Keratinocyte (primary cell): ENCODE measurements around the gene FBXW7. TPM values are rescaled to one million over a fixed set of nuclear protein-coding genes. Genes with fewer than 3 reads are reported as not detected.

ENCODE experiments used
- DNase-seq: peaks from one replicate; pipeline ENCODE4 v3.0.0-alpha.2; 2011; ENCODE audit warnings: low read depth, missing footprints, low spot score
- FAIRE-seq: peaks from 2 replicates; lab custom pipeline; 2011; peaks lifted over from hg19 to GRCh38; lab: Jason Lieb, UNC
- H2AFZ ChIP-seq: 2 replicates; pipeline ENCODE4 v1.6.0; 2012; ENCODE audit warnings: low read length, control low read depth, inconsistent platforms; ENCODE audit not compliant: control insufficient read depth
- H3K27ac ChIP-seq: 2 replicates; pipeline ENCODE4 v1.5.1; 2011; ENCODE audit warnings: low read length; ENCODE audit not compliant: control insufficient read depth, insufficient read depth
- H3K27me3 ChIP-seq: 3 replicates; pipeline ENCODE4 v1.6.0; 2011; ENCODE audit warnings: low read length; ENCODE audit not compliant: control insufficient read depth, insufficient read depth; ENCODE audit errors: extremely low read depth
- H3K36me3 ChIP-seq, 2 experiments: 2 replicates in 1 of 2; 3 replicates in 1 of 2; pipeline ENCODE4 v1.5.1; 2011; ENCODE audit warnings: low read length in 2 of 2, mild to moderate bottlenecking in 1 of 2; ENCODE audit not compliant: control insufficient read depth in 2 of 2, insufficient read depth in 2 of 2; ENCODE audit errors: extremely low read depth in 1 of 2
- H3K4me1 ChIP-seq: 3 replicates; pipeline ENCODE4 v1.5.1; 2011; ENCODE audit warnings: low read length; ENCODE audit not compliant: control insufficient read depth, insufficient read depth; ENCODE audit errors: extremely low read depth
- H3K4me2 ChIP-seq: 3 replicates; pipeline ENCODE4 v1.6.0; 2011; ENCODE audit warnings: low read depth, low read length; ENCODE audit not compliant: control insufficient read depth, insufficient read depth; ENCODE audit errors: extremely low read depth
- H3K4me3 ChIP-seq, 3 experiments: fragments of 200-600 bp in 1 of 3; sonication (generic) in 1 of 3; 2 replicates in 2 of 3; 3 replicates in 1 of 3; pipeline ENCODE4 v1.5.1; 2011 to 2016; ENCODE audit warnings: low read length in 3 of 3, mild to moderate bottlenecking in 3 of 3, control low read depth in 2 of 3, inconsistent platforms in 1 of 3, low read depth in 1 of 3, mixed read lengths in 1 of 3, mixed run types in 1 of 3, moderate library complexity in 1 of 3; ENCODE audit not compliant: control insufficient read depth in 2 of 3, insufficient read depth in 2 of 3; ENCODE audit errors: extremely low read depth in 1 of 3
- H3K79me2 ChIP-seq: 2 replicates; pipeline ENCODE4 v1.6.0; 2012; ENCODE audit warnings: low read length; ENCODE audit not compliant: control insufficient read depth, insufficient read depth
- H3K9ac ChIP-seq: 3 replicates; pipeline ENCODE4 v1.6.0; 2011; ENCODE audit warnings: low read length; ENCODE audit not compliant: control insufficient read depth, insufficient read depth; ENCODE audit errors: extremely low read depth
- H3K9me1 ChIP-seq: 3 replicates; pipeline ENCODE4 v1.6.0; 2011; ENCODE audit warnings: low read length; ENCODE audit not compliant: control insufficient read depth, insufficient read depth; ENCODE audit errors: extremely low read depth
- H3K9me3 ChIP-seq: 2 replicates; pipeline ENCODE4 v1.5.1; 2012; ENCODE audit warnings: low read depth, low read length; ENCODE audit not compliant: control insufficient read depth
- H4K20me1 ChIP-seq: 3 replicates; pipeline ENCODE4 v1.6.0; 2011; ENCODE audit warnings: low read length; ENCODE audit not compliant: control insufficient read depth, insufficient read depth; ENCODE audit errors: extremely low read depth
- EZH2 ChIP-seq: IDR thresholded peaks from one replicate; pipeline ENCODE4 v1.6.1; 2012; ENCODE audit warnings: inconsistent platforms, mild to moderate bottlenecking, low read length, moderate library complexity
- dilution Hi-C: fragments of 300-500 bp; cut with MboI; formaldehyde crosslinking; loops from one replicate; pipeline ENCODE4 v1.7.0; 2020; ENCODE audit warnings: low sequenced_read_pairs; ENCODE audit not compliant: extremely low pct_ligation_motif_present
- polyA plus RNA-seq, 5 experiments: library from polyadenylated mRNA; depleted of rRNA in 3 of 5; stranded (reverse) in 3 of 5; stranded (forward) in 1 of 5; unstranded in 1 of 5; fragments of >200 nt; gene quantifications; 1 replicate in 1 of 5; 2 replicates in 3 of 5; 3 replicates in 1 of 5; pipeline versions ENCODE4 v1.2.1 to v1.2.3, GENCODE V29; 2011 to 2012; ENCODE audit warnings: missing spikeins in 2 of 5, low read depth in 1 of 5, low replicate concordance in 1 of 5
- TF ChIP-seq, protein P1 (sequence below), 3 experiments: IDR thresholded peaks in 1 of 3; conservative IDR thresholded peaks in 1 of 3; optimal IDR thresholded peaks in 1 of 3; 2 replicates in 2 of 3; 3 replicates in 1 of 3; pipeline versions ENCODE3 to v1.5.1; 2011; ENCODE audit warnings: low read length in 3 of 3, mild to moderate bottlenecking in 3 of 3, moderate library complexity in 2 of 3, control low read depth in 1 of 3, inconsistent platforms in 1 of 3; ENCODE audit not compliant: insufficient read depth in 2 of 3; ENCODE audit errors: extremely low read depth in 1 of 3

FBXW7 gene
- polyA plus RNA-seq, 1 donor (not counting 4 experiments of a cell fraction or from before 2014, with no cell fraction given) = 39.6 TPM

DNA sequence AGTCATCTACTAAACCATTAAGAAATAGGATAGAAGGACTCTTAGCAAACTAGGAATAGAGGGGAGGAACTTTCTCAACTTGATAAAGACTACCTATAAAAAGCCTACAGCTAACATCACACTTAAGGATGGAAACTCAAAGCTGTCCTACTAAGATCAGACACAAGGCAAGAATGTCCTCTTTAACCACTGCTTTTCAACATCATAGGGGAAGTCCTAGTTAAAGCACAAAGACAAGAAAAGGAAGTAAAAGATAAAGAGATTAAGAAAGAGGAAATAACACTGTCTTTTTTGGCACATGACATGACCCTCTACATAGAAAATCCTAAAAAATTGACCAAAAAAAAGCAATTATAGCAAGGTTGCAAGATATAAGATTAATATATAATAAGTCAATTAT, 136.6 kb downstream of the FBXW7 start:
- no peak for TF ChIP-seq EZH2
- TF ChIP-seq, protein P1, sequence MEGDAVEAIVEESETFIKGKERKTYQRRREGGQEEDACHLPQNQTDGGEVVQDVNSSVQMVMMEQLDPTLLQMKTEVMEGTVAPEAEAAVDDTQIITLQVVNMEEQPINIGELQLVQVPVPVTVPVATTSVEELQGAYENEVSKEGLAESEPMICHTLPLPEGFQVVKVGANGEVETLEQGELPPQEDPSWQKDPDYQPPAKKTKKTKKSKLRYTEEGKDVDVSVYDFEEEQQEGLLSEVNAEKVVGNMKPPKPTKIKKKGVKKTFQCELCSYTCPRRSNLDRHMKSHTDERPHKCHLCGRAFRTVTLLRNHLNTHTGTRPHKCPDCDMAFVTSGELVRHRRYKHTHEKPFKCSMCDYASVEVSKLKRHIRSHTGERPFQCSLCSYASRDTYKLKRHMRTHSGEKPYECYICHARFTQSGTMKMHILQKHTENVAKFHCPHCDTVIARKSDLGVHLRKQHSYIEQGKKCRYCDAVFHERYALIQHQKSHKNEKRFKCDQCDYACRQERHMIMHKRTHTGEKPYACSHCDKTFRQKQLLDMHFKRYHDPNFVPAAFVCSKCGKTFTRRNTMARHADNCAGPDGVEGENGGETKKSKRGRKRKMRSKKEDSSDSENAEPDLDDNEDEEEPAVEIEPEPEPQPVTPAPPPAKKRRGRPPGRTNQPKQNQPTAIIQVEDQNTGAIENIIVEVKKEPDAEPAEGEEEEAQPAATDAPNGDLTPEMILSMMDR (optimal IDR thresholded peaks at IDR 0.05 in 1 of 3, IDR thresholded peaks at IDR 0.05 in 1 of 3, conservative IDR thresholded peaks at IDR 0.05 in 1 of 3; ENCODE audit: extremely low read depth in 1 of 3, insufficient read depth in 2 of 3, low read length in 3 of 3) = no peak
- H3K9ac ChIP-seq = no peak overlapping the region
- H3K79me2 ChIP-seq = peaks cover 7% of the 10 kb centered on the region
- no peak overlapping the region for H2AFZ ChIP-seq
- FAIRE-seq = peak; percentile 71
- H3K27ac ChIP-seq = no peak overlapping the region
- H4K20me1 ChIP-seq = no peaks in the 10 kb centered on the region
- no peak overlapping the region for H3K4me2 ChIP-seq
- no peaks in the 10 kb centered on the region for H3K36me3 ChIP-seq
- no peaks in the 10 kb centered on the region for H3K27me3 ChIP-seq
- H3K4me3 ChIP-seq = no peak overlapping the region
- dilution Hi-C loops = no loop called here
- no peaks in the 10 kb centered on the region for H3K9me1 ChIP-seq
- H3K9me3 ChIP-seq = no peaks in the 10 kb centered on the region
- H3K4me1 ChIP-seq = no peaks in the 10 kb centered on the region
- no peak for DNase-seq

DNA sequence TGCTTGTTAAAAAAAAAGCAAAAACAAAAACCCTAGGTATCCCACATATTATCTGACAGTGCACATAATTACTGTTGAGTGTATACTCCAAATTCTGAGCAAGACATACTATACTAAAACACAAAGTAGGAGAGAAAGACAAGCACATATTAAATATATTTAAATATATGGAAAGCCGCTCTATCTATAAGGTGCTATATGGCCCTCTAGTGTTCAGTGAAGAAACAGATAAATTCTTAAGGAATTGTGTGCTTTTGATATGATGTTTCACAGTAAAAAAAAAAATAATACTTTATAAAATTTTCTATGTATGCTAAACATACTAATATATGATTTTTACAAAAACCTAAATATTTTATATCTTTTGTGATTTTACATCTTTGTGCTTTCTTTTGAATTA, 137.8 kb downstream of the FBXW7 start:
- Histone ChIP-seq H3K27me3 (no peaks in the 10 kb centered on the region), H3K4me3 (no peak overlapping the region), H3K27ac (no peak overlapping the region), H3K4me2 (no peak overlapping the region), H3K9me1 (no peaks in the 10 kb centered on the region), H2AFZ (no peak overlapping the region), H4K20me1 (no peaks in the 10 kb centered on the region), H3K4me1 (no peaks in the 10 kb centered on the region), H3K9me3 (no peaks in the 10 kb centered on the region), H3K9ac (no peak overlapping the region), H3K36me3 (no peaks in the 10 kb centered on the region), H3K79me2 (peaks cover 7% of the 10 kb centered on the region)
- TF ChIP-seq, protein P1 (optimal IDR thresholded peaks at IDR 0.05 in 1 of 3, IDR thresholded peaks at IDR 0.05 in 1 of 3, conservative IDR thresholded peaks at IDR 0.05 in 1 of 3; ENCODE audit: extremely low read depth in 1 of 3, insufficient read depth in 2 of 3, low read length in 3 of 3) = peak in 2 of 3 experiments; percentile 24 to 25
- TF ChIP-seq EZH2 = no peak
- FAIRE-seq (no peak), DNase-seq (no peak)
- dilution Hi-C loops = no loop called here
